ENCODE measurements around the gene PTPRD.

Gene PTPRD

GRCh38 chr9:10235376-10235775 lies 377.4 kb downstream of the PTPRD start:
- TF ChIP-seq CTCF (IDR thresholded peaks at IDR 0.05; ENCODE audit: insufficient read depth, low read depth, low read length, missing control alignments) = no peak
- no peak overlapping the region for H3K4me3 ChIP-seq (ENCODE audit: low read depth, low read length)
- no peak for DNase-seq (ENCODE audit: low read depth)

- no peak for TF ChIP-seq CTCF (IDR thresholded peaks at IDR 0.05; ENCODE audit: insufficient read depth, low read depth, low read length, missing control alignments)
- no peak for DNase-seq (ENCODE audit: low read depth)
- no peak overlapping the region for H3K4me3 ChIP-seq (ENCODE audit: low read depth, low read length)
Observed at GRCh38 chr9:10232352-10232930, 380.4 kb downstream of the PTPRD start.

GRCh38 chr9:10230512-10230911 lies 382.3 kb downstream of the PTPRD start:
- no peak overlapping the region for H3K4me3 ChIP-seq (ENCODE audit: low read depth, low read length)
- DNase-seq (ENCODE audit: low read depth) = peak; percentile 3
- no peak for TF ChIP-seq CTCF (IDR thresholded peaks at IDR 0.05; ENCODE audit: insufficient read depth, low read depth, low read length, missing control alignments)

DNA sequence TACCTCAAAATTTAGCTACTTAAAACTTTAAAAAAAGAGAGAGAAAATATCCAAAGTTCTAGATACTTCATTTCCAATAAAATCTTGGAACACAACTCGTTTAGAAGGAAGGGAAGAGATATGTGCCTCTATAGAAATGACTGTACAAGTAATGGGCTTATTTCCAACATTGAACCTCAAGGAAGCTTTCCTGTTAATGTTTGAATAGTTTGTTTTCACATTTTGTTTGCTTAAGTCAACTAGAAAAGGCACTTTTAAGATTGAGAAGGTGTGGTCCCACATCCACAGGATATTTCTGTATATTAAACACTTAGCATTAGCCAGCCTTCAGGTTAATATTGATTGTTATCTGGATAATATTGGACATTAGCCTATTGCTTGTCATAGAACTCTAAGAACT lies 384.7 kb downstream of the PTPRD start:
- no peak for TF ChIP-seq CTCF (IDR thresholded peaks at IDR 0.05; ENCODE audit: insufficient read depth, low read depth, low read length, missing control alignments)
- H3K4me3 ChIP-seq (ENCODE audit: low read depth, low read length) = no peak overlapping the region
- no peak for DNase-seq (ENCODE audit: low read depth)

DNA sequence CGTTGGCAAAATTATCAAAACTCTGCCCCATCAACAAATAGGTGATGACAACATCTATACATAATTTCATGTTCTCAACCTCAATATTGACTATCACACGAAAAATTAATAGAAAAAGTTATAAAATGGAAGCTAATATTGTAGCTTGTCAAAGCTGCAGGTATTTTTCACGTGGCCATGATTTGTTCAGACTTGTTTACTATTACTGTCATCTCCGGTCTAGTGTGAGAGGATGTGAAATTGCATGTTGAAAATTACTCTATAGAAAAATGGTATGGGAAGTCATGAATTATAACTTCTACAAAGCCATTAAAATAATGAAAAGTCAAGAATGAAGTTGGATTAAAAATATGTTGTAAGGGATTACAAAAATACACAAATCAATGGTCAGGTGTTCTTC lies 385.8 kb downstream of the PTPRD start:
- H3K4me3 ChIP-seq (ENCODE audit: low read depth, low read length) = no peak overlapping the region
- no peak for TF ChIP-seq CTCF (IDR thresholded peaks at IDR 0.05; ENCODE audit: insufficient read depth, low read depth, low read length, missing control alignments)
- DNase-seq (ENCODE audit: low read depth) = no peak

- TF ChIP-seq CTCF (IDR thresholded peaks at IDR 0.05; ENCODE audit: insufficient read depth, low read depth, low read length, missing control alignments) = no peak
Observed at GRCh38 chr9:10212702-10213101, 400.1 kb downstream of the PTPRD start.

DNA sequence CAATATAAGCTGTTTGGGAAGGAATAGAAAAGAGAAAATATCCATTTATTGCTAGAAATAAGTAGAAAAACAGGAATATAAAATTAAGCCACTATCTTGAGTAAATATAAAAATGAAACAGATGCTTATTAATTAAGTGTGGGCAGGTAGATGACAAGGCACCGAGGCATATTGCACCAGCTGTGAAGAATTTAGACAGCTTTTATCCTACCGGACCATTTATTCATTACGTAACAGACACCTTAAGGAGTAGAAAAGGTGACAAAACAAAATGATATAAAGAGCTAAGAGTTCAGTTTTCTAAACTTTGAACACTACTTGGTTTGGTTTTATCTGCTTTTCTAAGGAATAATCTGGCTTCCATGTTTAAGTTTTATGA lies 404.1 kb downstream of the PTPRD start:
- no peak for DNase-seq (ENCODE audit: low read depth)
- H3K4me3 ChIP-seq (ENCODE audit: low read depth, low read length) = peak overlapping the region; percentile 18
- TF ChIP-seq CTCF (IDR thresholded peaks at IDR 0.05; ENCODE audit: insufficient read depth, low read depth, low read length, missing control alignments) = no peak

More at GRCh38 chr9:10212702-10213101, 400.1 kb downstream of the PTPRD start:
- no peak for DNase-seq (ENCODE audit: low read depth)
- no peak overlapping the region for H3K4me3 ChIP-seq (ENCODE audit: low read depth, low read length)
